GM21515 (cell line): ENCODE data around the gene WBP1L.
A peak's percentile ranks its signal among the peaks of the same experiment; 100 is the strongest.

ENCODE experiments used
- ATAC-seq: cut with Tn5 transposase; IDR thresholded peaks from one replicate; pipeline ENCODE4 v1.9.1; 2021; ENCODE audit not compliant: unreplicated experiment

The WBP1L gene

DNA sequence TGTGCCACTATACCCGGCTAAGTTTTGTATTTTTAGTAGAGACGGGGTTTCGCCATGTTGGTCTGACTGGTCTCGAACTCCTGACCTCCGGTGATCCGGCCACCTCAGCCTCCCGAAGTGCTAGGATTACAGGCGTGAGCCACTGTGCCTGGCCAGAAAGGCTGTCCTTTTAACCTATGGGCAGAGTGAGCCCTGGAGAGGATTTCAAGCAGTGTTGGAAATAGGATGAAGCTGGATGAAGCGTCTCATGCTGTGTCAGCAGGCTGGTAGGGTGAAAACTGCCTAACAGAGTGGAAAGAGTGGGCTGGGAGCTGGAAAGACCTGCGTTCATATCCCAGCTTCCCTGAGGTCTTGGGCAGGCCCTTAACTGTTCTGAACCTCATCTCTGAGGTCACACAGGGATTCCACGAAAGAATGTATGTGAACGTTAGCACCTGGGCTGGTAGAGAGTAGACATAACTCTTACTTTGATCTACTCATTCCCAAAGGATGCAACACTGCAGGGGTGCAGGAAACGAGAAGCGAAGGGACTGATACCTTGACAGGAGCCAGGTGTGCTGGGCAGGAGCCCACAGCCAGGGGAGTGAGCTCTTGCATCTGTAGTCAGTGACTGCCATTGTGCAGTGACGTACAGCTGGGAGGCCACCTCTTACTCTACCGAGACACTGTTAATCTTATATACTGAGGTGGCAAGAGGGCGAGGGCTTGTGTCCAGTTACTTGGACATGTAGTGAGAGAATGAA is 34.1 kb downstream of the WBP1L start:
- ATAC-seq, result no peak

DNA sequence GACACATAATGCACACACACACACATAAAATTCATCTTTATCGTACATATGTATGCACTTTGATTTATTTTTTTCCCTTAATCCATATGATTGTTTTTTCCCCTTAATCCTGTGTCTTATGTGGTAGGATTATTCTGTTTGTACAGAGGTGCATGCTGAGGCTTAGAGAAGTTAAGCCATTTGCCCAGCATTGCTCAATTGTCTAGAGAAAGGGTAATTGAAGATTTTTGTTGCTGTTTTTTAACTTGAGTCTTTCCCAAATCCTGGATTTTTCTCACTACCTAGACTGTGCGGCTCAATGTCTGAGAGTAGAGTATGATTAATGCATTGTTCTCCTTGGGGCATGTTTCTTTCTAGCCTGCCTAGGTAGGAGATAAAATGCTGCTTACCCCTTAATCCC is 35.0 kb downstream of the WBP1L start:
- ATAC-seq, result no peak

DNA sequence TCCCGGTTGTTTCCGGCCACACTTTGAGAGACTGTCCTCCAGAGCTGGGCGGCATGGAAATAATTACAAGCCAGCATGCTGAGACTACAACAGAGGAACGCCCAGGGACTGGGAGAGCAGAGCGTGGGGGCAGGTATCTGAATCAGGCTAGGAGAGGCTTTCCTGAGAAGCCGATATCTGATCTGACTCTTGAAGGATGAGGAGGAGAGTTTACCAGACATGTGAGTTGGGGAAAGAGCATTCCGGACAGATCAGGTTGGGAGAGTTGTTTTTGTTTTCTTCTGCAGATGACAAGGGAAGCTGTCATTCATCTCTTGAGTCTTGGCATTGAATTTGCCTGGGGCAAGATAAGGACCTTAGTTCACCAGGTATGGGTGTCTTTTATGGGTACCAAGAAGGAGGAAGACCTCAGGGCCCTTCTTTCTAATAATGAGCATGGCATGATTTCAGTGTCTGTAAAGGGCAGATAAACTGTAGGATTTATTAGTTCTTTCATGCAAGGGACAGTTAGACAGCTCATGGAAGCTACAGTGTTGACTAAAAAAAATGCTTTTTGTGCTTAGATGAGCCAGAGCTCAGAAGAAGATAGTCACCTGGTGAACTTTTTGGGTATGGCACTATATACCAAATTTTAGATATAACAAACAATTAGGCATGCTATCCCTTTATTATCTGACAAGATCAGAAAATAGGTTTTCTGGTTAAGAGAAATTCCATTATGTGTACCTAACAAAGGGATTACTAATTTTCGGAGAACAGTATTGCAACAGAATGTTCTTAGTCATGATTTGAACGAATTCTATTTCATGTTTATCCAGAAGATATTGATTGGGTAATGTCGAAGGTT is 36.2 kb downstream of the WBP1L start:
- no peak for ATAC-seq

DNA sequence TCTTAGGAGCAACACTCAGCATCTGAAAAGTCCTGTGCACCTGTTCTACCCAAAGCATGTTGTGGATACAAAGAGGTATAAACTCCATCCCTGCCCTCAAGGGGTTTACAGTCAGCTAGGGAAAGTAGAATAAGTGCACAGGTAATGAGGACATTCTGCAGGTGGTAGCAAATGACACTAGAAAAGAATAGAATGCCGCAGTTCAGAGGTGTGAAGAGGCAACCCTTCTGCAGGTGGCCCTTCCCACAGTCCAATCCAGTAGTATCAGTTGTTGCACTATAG is 36.7 kb downstream of the WBP1L start:
- no peak for ATAC-seq

DNA sequence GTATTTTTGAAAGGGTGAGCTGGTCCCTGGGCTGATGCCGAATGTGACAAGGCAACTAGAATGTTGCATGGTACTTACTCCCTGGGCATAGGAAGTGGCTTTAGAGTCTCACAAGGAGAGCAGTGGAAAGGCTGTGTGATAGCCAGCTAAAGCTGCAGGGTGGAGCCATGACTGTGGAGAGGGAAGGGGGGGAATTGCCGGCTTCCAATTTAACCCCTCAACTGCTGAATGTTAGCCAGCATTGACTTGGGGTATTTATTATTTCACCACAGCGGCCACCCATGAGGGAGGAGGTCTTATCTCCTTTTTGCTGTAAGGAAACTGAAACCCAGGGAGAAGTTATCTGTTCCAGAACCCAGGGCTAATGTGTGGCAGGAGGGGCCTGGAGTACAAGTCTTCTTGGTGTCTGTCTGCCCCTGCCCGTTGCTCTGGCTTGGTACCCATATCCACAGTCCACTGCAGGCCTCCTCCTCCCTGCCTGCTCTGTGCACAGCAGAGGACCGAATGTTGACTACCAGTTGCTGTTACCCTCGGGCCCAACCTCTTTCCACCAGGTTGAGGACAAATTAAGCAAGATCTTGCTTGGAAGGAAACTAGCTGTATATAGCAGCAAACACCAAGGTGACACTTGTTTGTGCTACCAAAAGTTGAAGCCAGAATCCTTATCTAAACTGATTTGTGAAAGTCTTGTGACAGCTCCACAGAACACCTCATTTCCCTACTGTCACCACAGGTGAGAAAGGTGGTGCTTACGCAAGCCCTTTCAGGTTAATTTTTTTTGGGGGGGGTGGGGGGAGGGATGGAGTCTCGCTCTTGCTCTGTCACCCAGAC is 37.6 kb downstream of the WBP1L start:
- ATAC-seq, result no peak

DNA sequence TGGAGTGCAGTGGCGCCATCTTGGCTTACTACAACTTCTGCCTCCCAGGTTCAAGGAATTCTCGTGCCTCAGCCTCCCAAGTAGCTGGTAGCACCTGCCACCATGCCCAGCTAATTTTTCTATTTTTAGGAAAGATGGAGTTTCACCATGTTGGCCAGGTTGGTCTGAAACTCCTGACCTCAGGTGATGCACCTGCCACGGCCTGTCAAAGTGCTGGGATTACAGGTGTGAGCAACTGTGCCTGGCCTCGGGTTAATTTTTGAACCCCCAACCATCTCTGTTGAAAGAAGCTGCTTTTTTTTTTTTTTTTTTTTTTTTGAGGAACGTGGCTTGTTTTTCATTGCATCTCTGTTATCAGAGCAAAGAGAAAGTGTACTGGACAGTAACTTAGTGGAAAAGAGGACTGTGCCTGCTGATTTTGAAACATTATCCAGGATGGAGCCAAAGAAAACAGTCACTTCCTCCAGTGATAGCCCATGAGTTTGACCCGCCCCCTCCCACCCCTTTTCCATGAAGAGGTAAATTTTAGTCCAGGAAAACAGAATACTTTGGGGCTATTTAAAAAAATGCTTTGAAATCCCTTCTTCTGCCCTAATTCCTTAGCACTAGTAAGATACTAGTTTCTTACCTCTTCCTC is 38.3 kb downstream of the WBP1L start:
- ATAC-seq, result no peak

DNA sequence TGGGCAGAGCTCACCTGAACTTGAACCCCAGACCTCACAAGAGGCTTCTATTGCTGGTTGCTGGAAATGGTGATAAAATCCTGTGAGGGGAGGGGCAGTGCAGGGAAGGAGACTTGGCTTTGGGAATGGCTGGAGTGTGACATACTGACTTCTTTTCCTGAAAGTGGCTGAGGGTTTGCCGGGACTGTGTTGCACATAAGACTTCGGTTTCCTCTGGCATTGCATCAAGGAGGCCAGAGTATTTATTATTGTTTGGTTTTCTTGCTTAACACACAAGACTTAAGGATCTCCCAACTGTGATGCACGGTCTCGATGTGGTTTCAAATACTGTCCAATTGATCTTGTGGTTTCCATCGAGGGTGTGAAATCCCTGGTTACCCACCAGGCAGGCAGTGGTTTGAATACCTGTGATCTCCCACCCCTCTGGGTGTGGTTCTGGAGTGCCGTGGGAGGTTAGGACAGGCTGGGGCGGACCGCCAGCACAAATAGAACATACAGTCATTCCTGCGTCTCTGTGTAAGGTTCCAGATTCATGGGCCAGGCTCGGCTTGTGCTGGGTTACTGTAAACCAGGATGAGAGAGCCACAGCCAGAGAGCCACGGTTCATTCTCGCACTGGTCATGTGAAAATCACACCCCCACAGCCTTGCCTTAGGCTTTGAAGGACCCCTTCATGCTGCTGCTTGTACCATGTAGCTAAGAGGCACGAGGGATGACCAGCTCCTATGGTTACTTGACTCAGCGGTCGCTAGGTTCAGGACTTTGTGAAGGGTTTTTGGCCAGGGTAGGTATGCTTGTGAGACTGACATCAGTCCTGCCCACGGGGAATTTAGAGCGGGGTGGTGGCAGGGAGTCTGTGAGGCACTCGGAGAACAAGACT is 39.2 kb downstream of the WBP1L start:
- ATAC-seq, result no peak

DNA sequence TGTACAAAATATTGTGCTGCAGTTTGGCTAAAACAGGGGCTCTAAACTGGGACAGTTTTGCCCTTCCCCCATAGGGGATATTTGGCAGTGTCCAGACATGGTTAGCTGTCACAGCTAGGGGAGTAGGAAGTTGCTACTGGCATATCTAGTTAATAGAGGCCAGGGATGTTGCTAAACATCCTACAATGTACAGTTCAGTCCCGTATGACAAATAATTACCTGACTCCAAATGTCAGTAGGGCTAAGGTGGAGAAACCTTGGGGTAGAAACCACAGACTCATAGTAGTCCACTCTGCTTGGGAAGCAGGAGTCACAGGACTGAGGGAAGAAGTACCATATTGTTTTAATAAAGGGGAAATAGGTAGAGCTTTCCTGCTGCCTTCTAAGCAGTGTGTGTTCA is 39.8 kb downstream of the WBP1L start:
- no peak for ATAC-seq

DNA sequence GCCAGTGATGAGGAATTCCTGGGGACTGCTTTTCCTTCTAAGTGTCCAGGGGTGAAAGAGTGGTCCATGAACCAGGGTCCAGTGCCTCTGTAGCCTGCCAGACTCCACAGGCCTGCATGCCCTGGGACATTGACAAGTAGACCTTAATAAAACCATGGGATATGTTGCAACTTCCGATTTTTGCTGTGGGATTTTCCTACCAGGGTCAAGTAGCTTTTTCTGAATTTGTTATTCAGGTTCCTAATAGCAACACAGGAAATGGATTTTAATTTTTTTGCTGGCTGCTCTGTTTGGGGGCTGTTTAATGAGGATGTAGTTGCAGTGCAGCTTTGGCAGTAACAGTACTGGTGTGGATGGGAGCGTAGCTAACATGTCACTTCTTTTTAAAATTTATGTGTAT is 42.1 kb downstream of the WBP1L start:
- no peak for ATAC-seq

DNA sequence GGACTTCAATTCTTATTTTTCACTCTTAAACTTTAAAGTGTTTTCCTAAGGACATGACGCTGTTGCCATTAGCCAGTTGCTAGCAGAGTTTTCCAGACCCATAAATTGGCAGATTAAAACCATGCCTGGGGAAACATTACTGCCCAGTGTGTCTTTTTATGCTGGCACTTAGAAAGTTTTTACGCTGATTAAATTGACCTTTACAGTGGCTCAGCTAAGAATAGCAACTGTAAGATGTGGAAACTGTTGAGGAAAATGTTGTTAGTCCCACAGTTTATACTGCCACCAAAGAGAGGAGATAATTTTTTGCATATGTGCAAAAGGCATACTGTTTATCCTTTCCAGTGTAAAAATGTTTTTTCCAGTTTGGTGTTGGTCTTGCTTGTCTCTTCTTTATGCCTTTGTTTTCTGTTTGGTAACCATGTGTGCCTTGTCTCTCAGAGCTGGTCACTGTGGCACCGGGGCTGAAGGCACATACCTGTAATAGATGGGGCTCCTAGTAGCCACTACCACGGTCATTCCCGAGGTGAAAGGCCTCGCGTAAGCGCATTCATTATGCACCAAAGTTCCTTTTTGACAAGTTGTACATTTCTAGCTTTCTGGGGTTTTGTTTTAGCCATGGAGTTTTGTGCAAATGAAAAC is 48.1 kb downstream of the WBP1L start:
- ATAC-seq, result no peak

DNA sequence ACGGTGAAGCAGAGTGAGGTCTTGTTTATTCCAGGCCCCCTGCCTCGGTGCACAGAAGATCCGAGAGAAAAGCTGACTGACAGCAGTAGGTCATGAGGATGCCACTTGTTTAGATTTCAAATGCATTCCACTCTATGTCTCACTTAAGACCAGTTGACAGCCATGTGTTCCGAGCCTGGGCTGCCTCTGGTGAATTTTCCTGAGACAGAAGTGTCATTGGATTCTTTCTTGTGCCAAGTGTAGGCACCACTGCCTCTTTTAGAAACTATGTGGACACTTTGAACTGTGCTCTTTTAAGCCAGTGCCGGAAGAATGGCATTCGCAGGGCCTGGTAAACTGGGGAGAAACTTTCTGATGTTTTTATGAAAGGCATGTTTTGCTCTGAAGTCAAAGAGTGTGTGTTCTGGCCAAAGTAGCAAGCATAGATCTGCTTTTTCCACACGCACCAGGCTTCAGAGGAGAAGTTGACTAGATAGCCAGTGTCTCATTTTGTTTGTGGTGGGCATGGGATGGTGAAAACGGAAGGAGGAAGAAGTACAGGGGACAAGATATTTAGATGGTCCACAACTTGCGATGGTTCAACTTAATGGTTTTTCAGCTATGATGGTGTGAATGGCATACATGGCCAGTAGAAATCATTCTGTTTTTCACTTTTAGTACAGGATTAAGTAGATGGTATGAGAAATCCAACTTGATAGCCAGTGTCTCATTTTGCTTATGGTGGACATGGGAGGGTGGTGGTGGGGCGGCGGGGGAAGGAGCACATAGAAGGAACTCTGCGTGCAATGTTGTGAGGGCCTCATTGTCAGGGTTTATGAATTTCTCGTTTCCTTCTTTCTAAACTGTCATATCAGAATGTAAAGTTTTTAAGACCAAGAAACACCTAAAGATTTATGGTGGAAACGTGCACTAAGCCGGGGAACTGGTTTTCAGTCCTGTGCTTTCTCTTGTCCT is 52.0 kb downstream of the WBP1L start:
- peak; percentile 38 for ATAC-seq

DNA sequence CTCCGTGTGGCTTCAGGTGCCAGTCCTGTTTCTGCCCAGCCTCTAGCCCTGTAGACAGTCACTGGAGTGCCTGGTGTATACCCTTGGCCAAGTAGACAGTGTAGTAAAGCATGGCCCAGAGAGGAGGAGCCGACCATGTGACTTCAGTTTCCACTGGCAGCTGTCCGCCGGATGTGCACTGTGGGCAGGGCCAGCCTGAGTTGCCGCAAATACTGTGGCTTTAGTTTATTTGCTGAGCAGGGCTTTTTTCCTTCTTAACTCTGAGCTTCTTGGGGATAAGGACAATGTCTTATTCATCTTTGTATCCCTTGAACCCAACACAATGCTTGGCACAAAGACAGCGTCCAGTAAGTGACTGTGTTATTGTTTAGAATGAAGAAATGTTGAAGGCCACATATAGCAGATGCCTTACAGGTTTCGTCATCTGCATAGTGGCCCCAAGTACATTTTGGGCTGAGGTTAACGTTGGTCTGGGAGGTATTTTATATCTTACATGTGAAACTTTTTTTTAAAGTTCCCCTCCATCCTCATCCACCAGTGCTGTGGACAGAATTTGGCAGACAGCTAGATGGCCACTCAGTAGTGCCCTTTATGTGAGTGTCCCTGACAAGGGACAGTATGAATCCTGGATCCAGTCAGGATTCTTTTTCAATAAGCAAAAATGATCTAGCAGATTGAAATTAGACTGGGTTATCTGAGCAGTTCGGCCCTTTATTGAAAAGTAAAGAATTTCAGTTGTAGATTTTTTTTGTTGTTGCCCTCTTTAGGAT is 52.8 kb downstream of the WBP1L start:
- ATAC-seq, result peak; percentile 89

DNA sequence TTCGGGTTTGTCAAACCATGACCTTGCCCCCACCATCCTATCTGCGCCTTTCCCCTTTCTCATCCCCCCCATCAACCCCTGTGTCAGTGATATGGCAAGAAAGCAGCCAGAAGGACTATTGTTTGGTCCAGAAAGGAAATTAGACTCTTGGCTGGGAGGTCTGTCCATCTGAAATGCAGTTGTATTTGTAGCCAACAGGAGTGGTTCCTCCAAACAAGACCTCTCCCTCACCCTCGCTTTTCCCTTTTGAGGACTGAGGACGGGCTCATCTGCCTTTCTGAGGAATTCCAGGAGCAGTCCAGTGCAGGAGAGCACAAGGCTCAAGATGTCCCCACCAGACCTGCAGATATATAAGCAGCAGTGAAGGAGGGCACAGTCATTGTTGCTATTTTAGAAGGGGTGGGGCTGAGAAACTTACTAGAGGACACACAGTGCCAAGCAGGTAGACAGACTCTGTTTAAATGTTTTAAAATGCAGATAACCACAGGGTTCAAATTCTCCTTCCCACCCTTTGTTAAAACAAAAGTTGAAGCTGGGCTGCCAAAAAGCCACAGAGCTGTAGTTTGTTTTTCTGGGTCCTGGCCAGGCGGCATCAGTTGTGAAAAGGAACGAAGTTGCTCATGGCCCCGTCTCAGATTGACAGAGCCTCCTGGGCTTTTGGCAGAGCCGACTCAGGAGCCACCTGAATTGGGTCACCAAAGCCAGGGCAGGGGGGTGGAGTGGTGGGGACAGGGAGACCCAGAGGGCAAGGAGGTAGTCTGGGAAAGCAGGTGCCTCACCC is 56.1 kb downstream of the WBP1L start:
- ATAC-seq, result no peak

DNA sequence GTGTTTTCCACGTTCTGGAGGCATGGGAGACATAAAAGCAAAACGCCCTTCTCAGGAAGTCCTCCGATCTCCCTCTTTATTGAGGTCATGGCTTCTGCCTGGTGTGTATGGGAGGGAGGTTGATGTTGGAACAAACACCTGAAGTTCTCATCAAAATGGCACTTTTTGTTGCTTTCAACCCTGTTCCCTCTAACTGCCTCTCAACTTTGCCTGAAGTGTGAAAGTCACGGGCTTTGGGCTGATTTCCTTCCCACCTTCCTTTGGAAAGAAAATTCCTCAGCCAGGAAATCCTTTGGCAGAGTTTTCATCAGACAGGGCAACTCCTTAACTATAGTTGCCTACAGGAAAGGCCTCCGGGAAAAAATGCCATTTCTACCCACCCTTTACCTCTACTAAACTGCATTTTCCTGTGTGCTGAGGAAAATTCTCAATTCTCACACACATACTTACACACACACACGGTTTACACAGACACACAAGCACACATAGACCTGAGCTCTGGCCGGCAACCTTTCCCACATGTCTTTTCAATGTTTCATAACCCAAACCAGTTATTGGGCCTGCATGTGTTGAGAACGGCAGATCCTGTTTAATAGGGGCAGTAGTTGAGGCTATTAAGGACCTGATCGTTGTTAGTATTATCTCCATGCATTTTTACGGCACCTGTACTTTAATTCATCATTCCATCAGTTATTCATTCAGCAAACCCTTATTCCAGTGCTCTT is 57.0 kb downstream of the WBP1L start:
- no peak for ATAC-seq

DNA sequence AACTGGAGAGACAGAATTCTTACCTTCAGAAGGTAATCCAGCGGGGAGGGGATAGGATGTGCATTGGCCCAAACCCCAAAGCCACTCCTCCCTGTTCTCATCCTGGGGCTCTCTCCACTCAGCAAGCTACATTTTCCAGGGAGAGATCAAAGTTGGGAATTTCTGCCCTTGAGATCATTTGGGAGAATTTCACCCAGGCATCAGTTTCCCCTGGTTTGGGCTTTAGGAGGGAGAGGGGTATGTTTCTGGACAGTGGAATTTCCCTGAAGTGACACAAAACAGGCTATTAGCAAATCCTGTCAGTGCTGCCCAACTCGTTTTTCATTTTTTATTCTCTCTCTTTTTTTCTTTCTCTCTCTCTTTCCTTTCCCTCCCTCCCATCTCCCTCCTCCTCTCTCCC is 57.7 kb downstream of the WBP1L start:
- no peak for ATAC-seq

DNA sequence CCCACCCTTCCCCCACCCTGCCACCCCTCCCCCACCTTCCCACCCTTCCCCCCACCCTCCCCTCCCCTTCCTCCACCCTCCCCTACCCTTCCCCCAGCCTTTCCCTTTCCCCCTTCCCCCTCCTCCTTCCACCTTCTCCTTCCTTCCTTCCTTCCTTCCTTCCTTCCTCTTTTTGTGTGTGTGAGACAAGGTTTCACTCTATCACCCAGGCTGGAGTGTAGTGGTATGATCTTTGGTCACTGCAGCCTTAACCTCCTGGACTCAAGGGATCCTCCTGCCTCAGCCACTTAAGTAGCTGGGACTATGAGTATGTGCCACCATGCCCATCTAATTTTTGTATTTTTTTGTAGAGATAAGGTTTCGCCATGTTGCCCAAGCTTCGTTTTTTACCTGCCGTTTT is 58.2 kb downstream of the WBP1L start:
- no peak for ATAC-seq
